OCI-LY1 (cell line): Measurements from ENCODE around the gene DCDC2.

Experiments
- H2AFZ ChIP-seq: fragments of 200-600 bp; sonication (generic), shearing (Covaris generic); 2 replicates; pipeline ENCODE4 v1.6.0; 2014; ENCODE audit warnings: antibody characterized with exemption, mild to moderate bottlenecking, low read length
- H3F3A ChIP-seq: fragments of 200-600 bp; sonication (generic), shearing (Covaris generic); 2 replicates; pipeline ENCODE4 v1.6.0; 2014; ENCODE audit warnings: mild to moderate bottlenecking, antibody characterized with exemption, low read length, moderate library complexity; ENCODE audit not compliant: insufficient read depth
- H3K27ac ChIP-seq: fragments of 200-600 bp; sonication (generic); 2 replicates; pipeline ENCODE4 v1.5.1; 2014; ENCODE audit warnings: low read length, mixed run types, mild to moderate bottlenecking, low read depth; ENCODE audit not compliant: poor library complexity, severe bottlenecking
- H3K27me3 ChIP-seq: fragments of 200-600 bp; sonication (generic); 2 replicates; pipeline ENCODE4 v1.6.0; 2014; ENCODE audit warnings: antibody characterized with exemption, mild to moderate bottlenecking, low read length, moderate library complexity; ENCODE audit not compliant: insufficient read depth
- H3K36me3 ChIP-seq: fragments of 200-600 bp; sonication (generic); 2 replicates; pipeline ENCODE4 v1.6.1; 2014; ENCODE audit warnings: mild to moderate bottlenecking, antibody characterized with exemption, low read length, moderate library complexity, mixed read lengths; ENCODE audit not compliant: insufficient read depth
- H3K4me1 ChIP-seq: fragments of 200-600 bp; sonication (generic); 2 replicates; pipeline ENCODE4 v1.5.1; 2014; ENCODE audit warnings: mild to moderate bottlenecking, low read length, moderate library complexity; ENCODE audit not compliant: insufficient read depth, severe bottlenecking
- H3K4me2 ChIP-seq: fragments of 200-600 bp; sonication (generic), shearing (Covaris generic); 2 replicates; pipeline ENCODE4 v1.6.1; 2014; ENCODE audit warnings: low read length
- H3K4me3 ChIP-seq: fragments of 200-600 bp; sonication (generic); 2 replicates; pipeline ENCODE4 v1.5.1; 2014; ENCODE audit warnings: low read length, low read depth, mild to moderate bottlenecking, mixed read lengths; ENCODE audit not compliant: poor library complexity, severe bottlenecking
- H3K79me2 ChIP-seq: fragments of 200-600 bp; shearing (Covaris generic); 2 replicates; pipeline ENCODE4 v1.6.1; 2016; ENCODE audit warnings: mixed run types, low read length, mixed read lengths; ENCODE audit not compliant: insufficient read depth
- H3K9ac ChIP-seq: fragments of 200-600 bp; sonication (generic), shearing (Covaris generic); 2 replicates; pipeline ENCODE4 v1.6.1; 2014; ENCODE audit warnings: mild to moderate bottlenecking, low read length, mixed read lengths
- H3K9me2 ChIP-seq: fragments of 200-600 bp; sonication (generic), shearing (Covaris generic); 2 replicates; pipeline ENCODE4 v1.6.1; 2014; ENCODE audit warnings: low read depth, mild to moderate bottlenecking, low read length, mixed read lengths
- H3K9me3 ChIP-seq: fragments of 200-600 bp; shearing (Covaris generic); 2 replicates; pipeline ENCODE4 v1.6.1; 2014; ENCODE audit warnings: low read length, mixed read lengths
- H4K20me1 ChIP-seq: fragments of 200-600 bp; sonication (generic), shearing (Covaris generic); 2 replicates; pipeline ENCODE4 v1.6.0; 2016; ENCODE audit warnings: mild to moderate bottlenecking, low read length; ENCODE audit not compliant: insufficient read depth
- EZH2 ChIP-seq: fragments of 200-600 bp; sonication (generic), shearing (Covaris generic); IDR thresholded peaks from 2 replicates; pipeline ENCODE4 v1.8.0; 2017; ENCODE audit warnings: borderline replicate concordance, mixed run types, mild to moderate bottlenecking, antibody characterized with exemption, low read length, moderate library complexity, mixed read lengths
- TF ChIP-seq, protein P1 (sequence below): fragments of 200-600 bp; sonication (generic), shearing (Covaris generic); IDR thresholded peaks from 2 replicates; pipeline ENCODE4 v1.5.1; 2017; ENCODE audit warnings: mild to moderate bottlenecking, antibody characterized with exemption, low read length, moderate library complexity, mixed read lengths

DCDC2 gene

DNA sequence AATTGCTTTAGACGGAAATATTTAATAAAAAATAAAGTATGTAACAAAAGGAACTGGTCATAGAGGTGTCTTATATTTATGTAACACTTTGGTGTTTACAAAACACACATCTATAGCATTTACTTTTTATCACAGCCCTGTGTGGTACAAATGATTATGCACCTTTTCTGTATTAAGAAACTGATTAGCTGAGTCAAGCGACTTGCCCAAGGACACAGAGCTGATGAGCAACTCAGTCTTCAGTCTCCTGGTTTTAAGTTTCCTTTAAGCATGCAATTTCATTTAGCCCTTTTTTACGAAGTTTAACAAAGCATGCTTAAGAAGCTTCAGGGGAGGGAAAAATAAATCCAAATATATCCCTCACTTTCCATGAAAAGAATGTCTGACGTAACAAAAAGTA, 2.5 kb downstream of the DCDC2 start:
- Histone ChIP-seq H3K36me3 (no peaks in the 10 kb centered on the region), H3K4me1 (peaks cover 5% of the 10 kb centered on the region), H3K9me2 (no peaks in the 10 kb centered on the region), H3K27me3 (no peaks in the 10 kb centered on the region), H3K4me3 (no peak overlapping the region), H3K9me3 (no peaks in the 10 kb centered on the region), H3K79me2 (no peaks in the 10 kb centered on the region), H2AFZ (no peak overlapping the region), H3F3A (no peaks in the 10 kb centered on the region), H3K9ac (no peak overlapping the region), H3K27ac (no peak overlapping the region), H4K20me1 (no peaks in the 10 kb centered on the region), H3K4me2 (no peak overlapping the region)
- no peak for TF ChIP-seq EZH2
- TF ChIP-seq, protein P1, sequence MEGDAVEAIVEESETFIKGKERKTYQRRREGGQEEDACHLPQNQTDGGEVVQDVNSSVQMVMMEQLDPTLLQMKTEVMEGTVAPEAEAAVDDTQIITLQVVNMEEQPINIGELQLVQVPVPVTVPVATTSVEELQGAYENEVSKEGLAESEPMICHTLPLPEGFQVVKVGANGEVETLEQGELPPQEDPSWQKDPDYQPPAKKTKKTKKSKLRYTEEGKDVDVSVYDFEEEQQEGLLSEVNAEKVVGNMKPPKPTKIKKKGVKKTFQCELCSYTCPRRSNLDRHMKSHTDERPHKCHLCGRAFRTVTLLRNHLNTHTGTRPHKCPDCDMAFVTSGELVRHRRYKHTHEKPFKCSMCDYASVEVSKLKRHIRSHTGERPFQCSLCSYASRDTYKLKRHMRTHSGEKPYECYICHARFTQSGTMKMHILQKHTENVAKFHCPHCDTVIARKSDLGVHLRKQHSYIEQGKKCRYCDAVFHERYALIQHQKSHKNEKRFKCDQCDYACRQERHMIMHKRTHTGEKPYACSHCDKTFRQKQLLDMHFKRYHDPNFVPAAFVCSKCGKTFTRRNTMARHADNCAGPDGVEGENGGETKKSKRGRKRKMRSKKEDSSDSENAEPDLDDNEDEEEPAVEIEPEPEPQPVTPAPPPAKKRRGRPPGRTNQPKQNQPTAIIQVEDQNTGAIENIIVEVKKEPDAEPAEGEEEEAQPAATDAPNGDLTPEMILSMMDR, result no peak

DNA sequence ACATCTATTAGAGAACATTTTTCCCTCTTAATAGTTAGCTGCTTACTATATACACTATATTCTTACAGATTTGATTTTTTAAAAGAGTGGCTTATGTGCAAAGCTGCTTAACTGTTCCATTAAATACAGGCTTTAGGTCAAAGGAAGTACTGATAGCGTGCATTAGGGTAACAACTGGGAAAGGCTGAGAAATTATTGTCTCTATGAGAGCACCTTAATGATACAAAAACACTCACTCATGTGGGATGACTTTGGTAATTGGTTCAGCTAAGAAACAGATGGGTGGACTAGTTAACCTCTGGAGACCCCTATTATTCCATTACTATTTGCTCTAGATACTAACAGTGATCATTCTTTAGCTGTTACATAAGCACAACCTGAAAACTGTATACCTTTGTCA, 4.0 kb downstream of the DCDC2 start:
- Histone ChIP-seq H3F3A (no peaks in the 10 kb centered on the region), H3K27me3 (no peaks in the 10 kb centered on the region), H3K27ac (no peak overlapping the region), H3K9me2 (no peaks in the 10 kb centered on the region), H2AFZ (no peak overlapping the region), H3K79me2 (no peaks in the 10 kb centered on the region), H3K4me3 (no peak overlapping the region), H3K9me3 (no peaks in the 10 kb centered on the region), H4K20me1 (no peaks in the 10 kb centered on the region), H3K4me1 (no peaks in the 10 kb centered on the region), H3K4me2 (no peak overlapping the region), H3K36me3 (no peaks in the 10 kb centered on the region), H3K9ac (no peak overlapping the region)
- TF ChIP-seq, protein P1, result no peak
- no peak for TF ChIP-seq EZH2

DNA sequence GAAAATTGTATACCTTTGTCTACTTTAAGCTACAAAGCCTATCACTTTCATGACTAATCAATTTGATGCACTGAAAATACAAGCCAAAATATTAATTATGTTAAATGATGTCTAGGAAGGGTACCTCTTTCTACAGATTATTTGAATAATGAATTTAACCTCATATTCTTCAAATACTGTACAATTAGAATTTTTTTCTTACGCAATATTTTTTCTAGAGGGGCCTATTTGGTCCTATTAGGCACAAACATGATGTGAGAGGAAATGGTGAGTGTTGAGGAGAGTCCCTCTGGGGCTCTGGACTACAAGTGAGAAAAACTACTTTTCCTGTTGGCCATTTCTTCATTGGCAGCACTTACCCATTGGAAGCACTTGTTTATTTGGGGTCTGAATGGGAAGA, 5.4 kb downstream of the DCDC2 start:
- H3F3A ChIP-seq, result no peaks in the 10 kb centered on the region
- no peaks in the 10 kb centered on the region for H4K20me1 ChIP-seq
- H3K9me3 ChIP-seq, result no peaks in the 10 kb centered on the region
- no peak overlapping the region for H3K4me2 ChIP-seq
- H3K36me3 ChIP-seq, result no peaks in the 10 kb centered on the region
- H3K27ac ChIP-seq, result no peak overlapping the region
- no peaks in the 10 kb centered on the region for H3K27me3 ChIP-seq
- no peaks in the 10 kb centered on the region for H3K79me2 ChIP-seq
- no peak overlapping the region for H3K4me3 ChIP-seq
- H3K9ac ChIP-seq, result no peak overlapping the region
- H3K4me1 ChIP-seq, result no peaks in the 10 kb centered on the region
- TF ChIP-seq, protein P1, result no peak
- TF ChIP-seq EZH2, result no peak
- H2AFZ ChIP-seq, result no peak overlapping the region
- no peaks in the 10 kb centered on the region for H3K9me2 ChIP-seq
